GF-D8 (cell line): ENCODE measurements around the gene HSPA2.
"Not testable (repeated sequence)": the region's sequence is repeated elsewhere in the genome, so short reads cannot be mapped to it uniquely, and the experiment has no call there.

Experiments used
- DNase-seq: peaks from one replicate; lab custom pipeline; 2025; lab: John Stamatoyannopoulos, UW

HSPA2 gene

DNA sequence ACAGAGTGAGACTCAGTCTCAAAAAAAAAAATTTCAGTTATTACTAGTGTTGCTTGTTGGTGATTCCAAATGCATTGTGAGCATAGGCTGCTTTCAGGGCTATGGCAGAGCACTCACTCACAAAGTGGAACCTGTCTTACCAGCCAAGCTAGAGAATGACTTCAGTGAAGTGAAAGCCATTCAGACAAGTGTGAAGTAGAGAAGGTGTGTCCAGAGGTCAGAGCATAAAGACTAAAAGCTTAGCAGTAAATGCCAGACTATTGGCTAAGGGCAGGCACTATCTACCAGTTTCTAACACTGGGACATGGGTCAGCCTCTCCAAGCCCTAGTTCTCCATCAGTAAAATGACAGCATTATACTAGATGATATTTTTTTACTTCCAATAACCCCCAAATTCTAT, 21.9 kb downstream of the HSPA2 start:
- DNase-seq, result no peak

- DNase-seq, result no peak
These were observed 23.2 kb downstream of the HSPA2 start for GRCh38 chr14:64563696-64564095.

GRCh38 chr14:64566651-64567122, 26.1 kb downstream of the HSPA2 start:
- no peak for DNase-seq

DNA sequence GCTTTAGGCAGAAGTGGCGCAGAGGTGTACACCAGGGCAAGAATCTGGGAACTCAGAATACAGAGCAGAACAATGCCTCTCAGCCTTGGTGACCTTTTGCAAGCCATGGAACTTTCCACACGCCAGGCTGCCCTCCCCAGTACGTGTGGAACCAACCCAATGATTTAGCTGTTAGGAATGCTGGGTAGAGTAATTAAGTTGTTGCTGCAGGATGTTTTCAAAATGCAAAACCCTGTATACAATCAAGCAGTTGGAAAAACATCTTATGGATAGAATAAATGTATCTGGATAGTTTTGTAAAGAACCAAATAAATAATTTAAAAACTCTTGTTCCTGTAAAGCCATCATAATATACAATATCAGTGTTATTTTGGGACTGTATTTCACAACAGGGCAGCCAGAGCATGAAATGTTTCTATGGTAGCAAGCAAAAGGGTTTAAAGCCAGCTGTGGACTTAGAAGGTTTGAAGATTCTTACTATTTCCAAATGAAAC, 28.6 kb downstream of the HSPA2 start:
- no peak for DNase-seq

GRCh38 chr14:64569646-64570045, 29.1 kb downstream of the HSPA2 start:
- DNase-seq, result not testable (repeated sequence)

- no peak for DNase-seq
These were observed 32.0 kb downstream of the HSPA2 start for GRCh38 chr14:64572386-64573104.

- no peak for DNase-seq
These were observed 32.6 kb downstream of the HSPA2 start for GRCh38 chr14:64573109-64573508.

DNA sequence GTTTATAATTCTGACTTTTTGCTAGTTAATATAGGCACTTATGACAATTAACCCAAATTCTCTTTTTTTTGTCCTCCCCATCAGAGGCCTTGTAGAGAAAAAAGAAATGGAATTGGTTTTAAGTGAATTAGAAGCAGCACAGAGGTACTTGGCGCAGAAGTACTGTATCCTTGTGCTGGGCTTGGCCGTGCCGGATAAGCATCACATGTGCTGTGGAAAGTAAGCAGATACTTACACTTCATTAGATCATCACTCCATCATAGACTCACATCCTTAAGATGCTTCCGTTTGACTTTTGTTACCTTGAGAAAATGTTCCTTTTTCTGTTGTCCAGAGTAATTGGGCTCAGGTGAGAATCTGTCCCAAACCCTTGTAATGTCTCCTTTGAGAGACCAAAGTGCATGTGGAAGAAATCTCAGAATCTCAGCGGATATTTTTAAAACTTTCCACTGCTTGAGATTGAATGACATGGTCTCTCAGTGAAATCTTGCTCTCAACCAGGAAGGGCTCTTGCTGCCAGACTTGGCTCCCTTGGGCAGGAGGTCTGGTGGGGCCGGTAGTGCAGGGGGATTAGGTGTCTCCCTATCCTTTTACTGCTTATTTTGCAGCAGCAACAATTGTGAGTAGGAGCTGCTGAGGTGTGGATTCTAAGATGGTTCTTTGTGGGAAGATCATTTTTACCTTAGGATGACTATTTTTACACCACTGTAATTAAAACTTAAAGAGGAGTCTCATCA, 34.0 kb downstream of the HSPA2 start:
- DNase-seq, result no peak

GRCh38 chr14:64577211-64577610, 36.7 kb downstream of the HSPA2 start:
- DNase-seq, result no peak

- no peak for DNase-seq
These were observed 39.9 kb downstream of the HSPA2 start for GRCh38 chr14:64580467-64580866.

DNA sequence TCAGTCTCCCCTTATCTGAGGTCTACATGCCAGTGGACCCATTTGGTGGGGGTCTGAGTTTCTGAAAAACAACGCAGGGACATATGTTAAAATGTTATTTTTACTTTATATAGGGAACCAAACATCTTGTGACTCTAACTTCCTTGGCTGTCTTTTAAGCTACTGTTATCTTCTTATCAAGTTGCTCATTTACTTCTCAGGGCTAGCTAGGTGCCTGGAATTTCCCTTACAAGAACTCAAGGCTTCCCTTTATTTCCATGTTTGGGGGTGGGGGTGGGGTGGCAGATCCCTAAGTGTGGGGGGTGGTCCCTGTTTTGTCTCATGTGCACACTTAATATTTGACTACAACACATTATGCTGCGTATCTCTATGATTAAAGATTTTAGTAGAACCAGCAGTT, 40.8 kb downstream of the HSPA2 start:
- no peak for DNase-seq

- no peak for DNase-seq
These were observed 41.3 kb downstream of the HSPA2 start for GRCh38 chr14:64581817-64582216.

DNA sequence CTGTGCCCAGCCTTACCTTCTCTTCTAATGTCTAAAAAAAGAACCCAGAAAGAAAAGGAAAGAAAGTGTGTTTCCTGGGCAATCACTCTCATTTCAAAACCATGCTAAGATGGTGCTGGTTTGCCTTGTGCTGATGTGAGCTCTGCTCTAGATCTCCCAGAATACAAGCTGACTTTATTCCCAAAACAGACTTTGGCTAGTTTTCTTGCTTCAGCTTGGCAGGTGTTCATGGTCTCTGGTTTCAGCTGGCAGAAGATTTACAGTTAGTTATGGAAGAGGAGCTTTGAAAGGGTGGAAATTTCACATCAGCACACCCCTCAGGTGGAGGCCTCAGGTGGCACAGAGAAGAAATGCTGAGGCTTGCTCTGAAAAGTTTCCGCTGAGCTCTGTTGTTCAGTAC, 43.6 kb downstream of the HSPA2 start:
- no peak for DNase-seq

DNA sequence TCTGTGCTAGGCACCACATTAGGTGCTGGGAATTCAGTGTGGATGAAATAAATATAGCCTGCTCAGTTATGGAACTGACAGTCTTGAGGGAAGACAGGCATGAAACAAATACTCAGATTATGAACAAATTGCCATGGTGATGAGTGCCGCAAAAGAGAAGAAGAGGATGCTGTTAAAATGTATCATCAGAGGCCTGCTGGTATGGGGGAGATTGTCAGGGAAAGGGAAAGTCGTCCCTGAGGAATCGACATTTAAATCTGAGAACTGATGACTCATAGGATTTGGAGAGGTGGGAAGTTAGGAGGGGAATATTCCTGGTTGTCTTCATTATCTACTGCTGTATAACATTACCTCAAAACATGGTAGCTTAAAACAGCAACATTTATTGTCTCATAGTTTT, 51.3 kb downstream of the HSPA2 start:
- DNase-seq, result no peak
